ENCODE data around the gene SPAG9.

Gene SPAG9

GRCh38 chr17:51005768-51006167, 114.9 kb downstream of the SPAG9 start:
- POLR2A ChIA-PET = no interaction called here
- Histone ChIP-seq H3K27ac (ENCODE audit: extremely low read depth, low read depth, low read length) (no peak overlapping the region), H3K9me3 (ENCODE audit: control insufficient read depth, insufficient read depth, low read depth, low read length) (no peaks in the 10 kb centered on the region), H3K4me1 (ENCODE audit: control insufficient read depth, insufficient read depth, low read length) (no peaks in the 10 kb centered on the region), H3K36me3 (ENCODE audit: control insufficient read depth in 2 of 2, insufficient read depth in 1 of 2, low read length in 2 of 2) (peaks cover 43 to 70% of the 10 kb centered on the region in 2 experiments), H3K4me3 (ENCODE audit: low read depth, low read length) (no peak overlapping the region)
- CTCF ChIA-PET = interaction anchor here (0.6 to 10.9 kb wide), 3 partner anchors 51 to 148 kb away, joined by 6 to 107 read pairs (median 31); partner anchors contain the start of gene NME1
- no peak for TF ChIP-seq ZNF654 (tag by site-specific recombination; IDR thresholded peaks at IDR 0.05; ENCODE audit: low read depth)
- TF ChIP-seq ZBTB20 (tag by site-specific recombination; IDR thresholded peaks at IDR 0.05) = no peak
- no peak for TF ChIP-seq ZNF214 (tag by site-specific recombination; IDR thresholded peaks at IDR 0.05; ENCODE audit: borderline replicate concordance)
- TF ChIP-seq, protein P1, sequence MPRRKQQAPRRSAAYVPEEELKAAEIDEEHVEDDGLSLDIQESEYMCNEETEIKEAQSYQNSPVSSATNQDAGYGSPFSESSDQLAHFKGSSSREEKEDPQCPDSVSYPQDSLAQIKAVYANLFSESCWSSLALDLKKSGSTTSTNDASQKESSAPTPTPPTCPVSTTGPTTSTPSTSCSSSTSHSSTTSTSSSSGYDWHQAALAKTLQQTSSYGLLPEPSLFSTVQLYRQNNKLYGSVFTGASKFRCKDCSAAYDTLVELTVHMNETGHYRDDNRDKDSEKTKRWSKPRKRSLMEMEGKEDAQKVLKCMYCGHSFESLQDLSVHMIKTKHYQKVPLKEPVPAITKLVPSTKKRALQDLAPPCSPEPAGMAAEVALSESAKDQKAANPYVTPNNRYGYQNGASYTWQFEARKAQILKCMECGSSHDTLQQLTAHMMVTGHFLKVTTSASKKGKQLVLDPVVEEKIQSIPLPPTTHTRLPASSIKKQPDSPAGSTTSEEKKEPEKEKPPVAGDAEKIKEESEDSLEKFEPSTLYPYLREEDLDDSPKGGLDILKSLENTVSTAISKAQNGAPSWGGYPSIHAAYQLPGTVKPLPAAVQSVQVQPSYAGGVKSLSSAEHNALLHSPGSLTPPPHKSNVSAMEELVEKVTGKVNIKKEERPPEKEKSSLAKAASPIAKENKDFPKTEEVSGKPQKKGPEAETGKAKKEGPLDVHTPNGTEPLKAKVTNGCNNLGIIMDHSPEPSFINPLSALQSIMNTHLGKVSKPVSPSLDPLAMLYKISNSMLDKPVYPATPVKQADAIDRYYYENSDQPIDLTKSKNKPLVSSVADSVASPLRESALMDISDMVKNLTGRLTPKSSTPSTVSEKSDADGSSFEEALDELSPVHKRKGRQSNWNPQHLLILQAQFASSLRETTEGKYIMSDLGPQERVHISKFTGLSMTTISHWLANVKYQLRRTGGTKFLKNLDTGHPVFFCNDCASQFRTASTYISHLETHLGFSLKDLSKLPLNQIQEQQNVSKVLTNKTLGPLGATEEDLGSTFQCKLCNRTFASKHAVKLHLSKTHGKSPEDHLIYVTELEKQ (tag by site-specific recombination; IDR thresholded peaks at IDR 0.05; ENCODE audit: borderline replicate concordance) = no peak
- no peak for TF ChIP-seq BCL11A (tag by site-specific recombination; IDR thresholded peaks at IDR 0.05; ENCODE audit: low read depth)

DNA sequence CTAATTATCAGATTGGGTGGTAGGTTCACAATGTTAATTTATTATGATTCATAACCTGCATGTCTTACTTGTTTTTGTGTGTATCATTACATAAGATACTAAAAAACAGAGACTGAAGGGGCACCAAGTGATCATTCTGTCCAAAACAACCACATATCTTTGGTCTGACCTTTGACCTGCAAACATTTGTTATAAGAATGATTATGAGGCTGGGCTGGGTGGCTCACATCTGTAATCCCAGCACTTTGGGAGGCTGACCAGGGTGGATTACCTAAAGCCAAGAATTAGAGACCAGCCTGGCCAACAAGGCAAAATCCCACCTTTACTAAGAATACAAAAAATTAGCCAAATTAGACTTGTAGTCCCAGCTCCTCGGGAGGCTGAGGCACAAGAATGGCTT, 116.4 kb downstream of the SPAG9 start:
- H3K36me3 ChIP-seq (ENCODE audit: control insufficient read depth in 2 of 2, insufficient read depth in 1 of 2, low read length in 2 of 2) = peaks cover 49 to 72% of the 10 kb centered on the region in 2 experiments
- ChIA-PET POLR2A (interaction anchor here (0.8 kb wide), 1 partner anchor 42 kb away, joined by 3 read pairs; no protein-coding TSS in a partner anchor), CTCF (interaction anchor here (1.2 to 10.9 kb wide), 4 partner anchors 10 to 149 kb away, joined by 5 to 107 read pairs (median 18); partner anchors contain the start of gene NME1)
- no peak overlapping the region for H3K27ac ChIP-seq (ENCODE audit: extremely low read depth, low read depth, low read length)
- no peaks in the 10 kb centered on the region for H3K4me1 ChIP-seq (ENCODE audit: control insufficient read depth, insufficient read depth, low read length)
- no peaks in the 10 kb centered on the region for H3K9me3 ChIP-seq (ENCODE audit: control insufficient read depth, insufficient read depth, low read depth, low read length)
- H3K4me3 ChIP-seq (ENCODE audit: low read depth, low read length) = no peak overlapping the region
- TF ChIP-seq ZFP69B (tag by site-specific recombination; IDR thresholded peaks at IDR 0.05) = no peak
- no peak for TF ChIP-seq ZNF571 (tag by site-specific recombination; IDR thresholded peaks at IDR 0.05)
- TF ChIP-seq, protein P2, sequence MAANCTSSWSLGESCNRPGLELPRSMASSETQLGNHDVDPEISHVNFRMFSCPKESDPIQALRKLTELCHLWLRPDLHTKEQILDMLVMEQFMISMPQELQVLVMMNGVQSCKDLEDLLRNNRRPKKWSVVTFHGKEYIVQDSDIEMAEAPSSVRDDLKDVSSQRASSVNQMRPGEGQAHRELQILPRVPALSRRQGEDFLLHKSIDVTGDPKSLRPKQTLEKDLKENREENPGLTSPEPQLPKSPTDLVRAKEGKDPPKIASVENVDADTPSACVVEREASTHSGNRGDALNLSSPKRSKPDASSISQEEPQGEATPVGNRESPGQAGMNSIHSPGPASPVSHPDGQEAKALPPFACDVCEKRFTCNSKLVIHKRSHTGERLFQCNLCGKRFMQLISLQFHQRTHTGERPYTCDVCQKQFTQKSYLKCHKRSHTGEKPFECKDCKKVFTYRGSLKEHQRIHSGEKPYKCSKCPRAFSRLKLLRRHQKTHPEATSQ (tag by site-specific recombination; IDR thresholded peaks at IDR 0.05) = no peak
- TF ChIP-seq ZNF133 (tag by site-specific recombination; IDR thresholded peaks at IDR 0.05) = no peak
- no peak for TF ChIP-seq ZNF416 (tag by site-specific recombination; IDR thresholded peaks at IDR 0.05)
- no peak for TF ChIP-seq ZNF266 (tag by site-specific recombination; IDR thresholded peaks at IDR 0.05; ENCODE audit: low read depth)
- no peak for TF ChIP-seq ZFP41 (tag by site-specific recombination; IDR thresholded peaks at IDR 0.05; ENCODE audit: borderline replicate concordance)
- TF ChIP-seq, protein P3, sequence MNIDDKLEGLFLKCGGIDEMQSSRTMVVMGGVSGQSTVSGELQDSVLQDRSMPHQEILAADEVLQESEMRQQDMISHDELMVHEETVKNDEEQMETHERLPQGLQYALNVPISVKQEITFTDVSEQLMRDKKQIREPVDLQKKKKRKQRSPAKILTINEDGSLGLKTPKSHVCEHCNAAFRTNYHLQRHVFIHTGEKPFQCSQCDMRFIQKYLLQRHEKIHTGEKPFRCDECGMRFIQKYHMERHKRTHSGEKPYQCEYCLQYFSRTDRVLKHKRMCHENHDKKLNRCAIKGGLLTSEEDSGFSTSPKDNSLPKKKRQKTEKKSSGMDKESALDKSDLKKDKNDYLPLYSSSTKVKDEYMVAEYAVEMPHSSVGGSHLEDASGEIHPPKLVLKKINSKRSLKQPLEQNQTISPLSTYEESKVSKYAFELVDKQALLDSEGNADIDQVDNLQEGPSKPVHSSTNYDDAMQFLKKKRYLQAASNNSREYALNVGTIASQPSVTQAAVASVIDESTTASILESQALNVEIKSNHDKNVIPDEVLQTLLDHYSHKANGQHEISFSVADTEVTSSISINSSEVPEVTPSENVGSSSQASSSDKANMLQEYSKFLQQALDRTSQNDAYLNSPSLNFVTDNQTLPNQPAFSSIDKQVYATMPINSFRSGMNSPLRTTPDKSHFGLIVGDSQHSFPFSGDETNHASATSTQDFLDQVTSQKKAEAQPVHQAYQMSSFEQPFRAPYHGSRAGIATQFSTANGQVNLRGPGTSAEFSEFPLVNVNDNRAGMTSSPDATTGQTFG (tag by site-specific recombination; IDR thresholded peaks at IDR 0.05; ENCODE audit: borderline replicate concordance) = no peak
- no peak for TF ChIP-seq ZNF670 (tag by site-specific recombination; IDR thresholded peaks at IDR 0.05; ENCODE audit: low read depth)
- TF ChIP-seq ZBTB7A (tag by site-specific recombination; IDR thresholded peaks at IDR 0.05; ENCODE audit: low read depth) = no peak
- no peak for TF ChIP-seq ZNF76 (tag by site-specific recombination; IDR thresholded peaks at IDR 0.05; ENCODE audit: borderline replicate concordance, low read depth)
- TF ChIP-seq, protein P4, sequence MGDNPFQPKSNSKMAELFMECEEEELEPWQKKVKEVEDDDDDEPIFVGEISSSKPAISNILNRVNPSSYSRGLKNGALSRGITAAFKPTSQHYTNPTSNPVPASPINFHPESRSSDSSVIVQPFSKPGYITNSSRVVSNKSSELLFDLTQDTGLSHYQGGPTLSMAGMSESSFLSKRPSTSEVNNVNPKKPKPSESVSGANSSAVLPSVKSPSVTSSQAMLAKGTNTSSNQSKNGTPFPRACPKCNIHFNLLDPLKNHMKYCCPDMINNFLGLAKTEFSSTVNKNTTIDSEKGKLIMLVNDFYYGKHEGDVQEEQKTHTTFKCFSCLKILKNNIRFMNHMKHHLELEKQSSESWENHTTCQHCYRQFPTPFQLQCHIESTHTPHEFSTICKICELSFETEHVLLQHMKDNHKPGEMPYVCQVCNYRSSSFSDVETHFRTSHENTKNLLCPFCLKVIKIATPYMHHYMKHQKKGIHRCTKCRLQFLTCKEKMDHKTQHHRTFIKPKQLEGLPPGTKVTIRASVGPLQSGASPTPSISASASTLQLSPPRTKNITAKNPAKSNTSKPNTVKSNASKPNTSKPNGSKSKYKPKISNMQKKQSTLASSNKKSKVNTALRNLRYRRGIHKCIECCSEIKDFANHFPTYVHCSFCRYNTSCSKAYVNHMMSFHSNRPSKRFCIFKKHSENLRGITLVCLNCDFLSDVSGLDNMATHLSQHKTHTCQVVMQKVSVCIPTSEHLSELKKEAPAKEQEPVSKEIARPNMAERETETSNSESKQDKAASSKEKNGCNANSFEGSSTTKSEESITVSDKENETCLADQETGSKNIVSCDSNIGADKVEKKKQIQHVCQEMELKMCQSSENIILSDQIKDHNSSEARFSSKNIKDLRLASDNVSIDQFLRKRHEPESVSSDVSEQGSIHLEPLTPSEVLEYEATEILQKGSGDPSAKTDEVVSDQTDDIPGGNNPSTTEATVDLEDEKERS (tag by site-specific recombination; IDR thresholded peaks at IDR 0.05) = no peak
- TF ChIP-seq ZSCAN18 (tag by site-specific recombination; IDR thresholded peaks at IDR 0.05) = no peak
- TF ChIP-seq SETDB1 (IDR thresholded peaks at IDR 0.05; ENCODE audit: insufficient read length, low read length) = no peak
- no peak for TF ChIP-seq ZNF292 (tag by site-specific recombination; IDR thresholded peaks at IDR 0.05; ENCODE audit: borderline replicate concordance, low read depth)
- no peak for TF ChIP-seq ZNF184 (tag by site-specific recombination; IDR thresholded peaks at IDR 0.05)
